ENCODE data around the gene CD79A.

Gene CD79A

DNA sequence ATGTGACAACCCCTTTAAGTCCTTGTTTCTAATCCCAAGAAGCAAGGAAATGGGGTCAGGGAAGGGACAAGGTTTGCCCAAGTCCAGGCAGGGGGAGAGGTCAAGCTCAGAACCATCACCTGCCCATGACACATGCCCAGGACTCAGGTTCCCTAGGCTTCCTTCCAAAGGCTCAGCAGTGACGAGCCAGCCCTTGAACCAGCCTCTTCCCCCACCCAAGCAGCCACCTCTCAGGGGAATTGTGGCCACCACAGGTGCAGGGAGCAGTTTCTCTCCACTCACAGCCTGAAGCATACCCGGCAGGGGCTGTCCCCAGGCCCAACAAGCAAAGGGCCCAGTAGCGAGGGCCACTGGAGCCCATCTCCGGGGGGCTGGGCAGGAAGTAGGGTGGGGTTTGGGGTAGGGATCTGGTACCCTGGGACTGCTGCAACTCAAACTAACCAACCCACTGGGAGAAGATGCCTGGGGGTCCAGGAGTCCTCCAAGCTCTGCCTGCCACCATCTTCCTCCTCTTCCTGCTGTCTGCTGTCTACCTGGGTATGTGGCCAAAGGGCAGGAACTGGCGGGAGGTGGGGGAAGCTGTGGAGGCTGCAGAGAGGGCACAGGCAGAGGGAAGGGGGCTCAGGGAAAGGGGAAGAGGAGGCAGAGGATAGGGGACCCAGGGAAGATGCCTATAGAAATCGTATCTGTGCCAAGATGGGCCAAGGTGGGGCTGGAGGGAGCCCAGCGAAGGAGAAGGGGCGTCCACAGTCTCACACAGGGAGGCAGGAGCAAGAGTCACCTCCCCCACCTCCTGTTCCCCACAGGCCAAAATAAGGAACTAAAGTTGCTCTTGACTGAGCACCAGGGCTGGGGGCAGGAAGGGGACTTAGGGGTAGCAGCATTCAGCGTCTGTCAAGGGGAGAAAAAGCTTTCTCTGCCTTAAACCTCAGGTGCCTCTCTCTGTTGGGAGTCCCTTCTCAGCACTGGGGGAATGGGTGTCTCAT lies at the start of gene CD79A:
TSS of gene CD79A (plus strand) at position 433 of the 986 bp plus-strand sequence. CDS start at position 459, 26 bp downstream.
- no peak for DNase-seq (ENCODE audit: low read depth)

DNA sequence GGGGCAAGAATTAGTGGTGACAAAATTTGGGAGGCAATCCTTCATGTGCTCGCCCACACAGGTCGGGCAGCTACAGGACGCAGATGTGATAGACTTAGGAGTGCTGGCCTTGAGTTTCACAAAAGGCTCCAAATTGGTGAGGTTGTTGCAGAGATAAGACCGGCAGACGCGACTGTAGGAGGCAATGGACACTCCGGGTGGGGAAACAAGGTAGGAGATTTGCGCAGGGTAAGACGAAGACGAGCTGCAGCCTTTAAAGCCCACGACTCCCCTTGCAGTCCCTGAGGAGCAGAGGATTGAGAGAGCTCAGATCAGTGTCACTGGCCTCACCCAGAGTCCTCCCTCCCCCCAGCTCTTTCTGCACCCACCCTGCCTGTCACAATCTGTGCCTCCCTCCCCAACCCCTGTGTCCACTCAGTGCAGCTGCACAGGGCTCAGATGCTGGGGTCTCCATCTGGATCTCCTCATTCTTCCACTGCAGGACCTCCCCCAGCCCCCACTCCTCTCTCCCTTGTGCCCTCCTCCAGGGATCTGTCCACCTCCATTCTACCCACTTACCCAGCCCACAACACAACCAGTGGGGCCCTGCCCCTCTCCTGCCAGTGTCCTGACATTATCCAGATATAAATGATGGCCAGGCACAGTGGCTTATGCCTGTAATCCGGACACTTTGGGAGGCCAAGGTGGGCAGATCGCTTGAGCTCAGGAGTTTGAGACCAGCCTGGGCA lies 38.9 kb upstream of the CD79A start:
- no peak for DNase-seq (ENCODE audit: low read depth)

DNA sequence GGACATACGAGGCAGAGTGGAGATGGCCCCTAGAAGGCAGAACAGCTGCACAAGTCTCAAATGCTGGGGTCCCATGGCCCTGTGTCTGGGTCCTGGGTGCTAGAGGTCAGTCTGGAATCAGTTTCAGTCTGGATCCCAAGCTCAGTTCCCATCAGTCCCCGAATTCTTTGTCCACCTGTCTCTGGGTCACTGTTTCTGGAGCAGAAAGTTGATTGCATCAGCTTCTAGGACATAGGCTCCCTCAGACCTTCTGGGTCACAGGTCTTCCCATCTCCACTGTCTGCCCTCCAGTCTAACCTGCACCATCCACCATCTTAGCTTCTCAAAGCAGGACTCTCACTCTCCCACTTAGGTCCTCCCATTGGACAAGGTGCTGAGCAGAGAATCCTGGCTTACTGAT lies 37.9 kb upstream of the CD79A start:
- DNase-seq (ENCODE audit: low read depth), result no peak

DNA sequence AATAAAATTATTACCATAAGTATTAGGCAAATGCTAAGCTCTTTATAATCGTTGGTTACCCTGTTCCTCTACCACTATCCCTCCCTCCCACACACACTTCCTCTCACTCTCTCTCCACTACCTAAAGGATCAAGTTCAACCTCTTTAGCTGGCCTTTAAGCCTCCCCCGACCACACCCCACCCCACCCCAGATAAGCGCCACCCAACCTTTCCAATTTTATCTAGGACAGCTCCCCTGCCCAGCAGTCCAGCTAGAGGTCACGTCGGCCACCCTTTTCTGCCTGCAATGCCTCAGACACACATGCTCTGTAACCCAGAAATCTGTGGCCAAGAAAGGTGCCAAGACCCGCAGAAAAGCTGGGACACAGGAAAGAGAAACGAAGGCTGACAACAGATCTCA lies 33.7 kb upstream of the CD79A start:
- DNase-seq (ENCODE audit: low read depth), result no peak

DNA sequence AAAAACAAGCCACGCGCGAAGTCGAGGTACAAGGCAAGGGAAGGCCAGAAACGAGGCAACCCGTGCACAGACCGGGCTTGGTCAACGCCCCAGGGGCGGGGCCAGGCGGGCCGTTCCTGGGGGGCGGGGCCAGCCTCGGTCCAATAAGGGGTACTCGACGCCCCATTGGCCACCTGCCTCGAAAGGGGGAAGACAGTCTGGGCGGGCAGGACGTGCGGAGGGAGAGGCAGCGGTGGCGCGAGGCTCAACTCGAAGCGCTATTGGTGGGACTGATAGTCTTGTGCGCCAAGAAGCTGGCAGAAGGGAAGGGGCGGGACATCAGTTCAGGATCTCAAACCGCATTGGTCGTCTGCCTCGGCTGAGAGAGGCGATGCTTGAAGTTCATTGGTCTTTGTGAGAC lies 32.5 kb upstream of the CD79A start, which contains the start of gene LYPD4:
TSS of gene LYPD4 (minus strand) at position 83 of the 400 bp plus-strand sequence. CDS start 5,398 bp downstream, outside the sequence.
- DNase-seq (ENCODE audit: low read depth), result no peak

DNA sequence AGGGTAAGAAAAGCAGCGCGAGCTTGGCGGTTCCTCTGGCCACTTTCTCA lies 32.3 kb upstream of the CD79A start, which contains the start of gene DMRTC2:
TSS of gene DMRTC2 (plus strand) at position 42 of the 50 bp plus-strand sequence. CDS start 2,387 bp downstream, outside the sequence.
- no peak for DNase-seq (ENCODE audit: low read depth)

DNA sequence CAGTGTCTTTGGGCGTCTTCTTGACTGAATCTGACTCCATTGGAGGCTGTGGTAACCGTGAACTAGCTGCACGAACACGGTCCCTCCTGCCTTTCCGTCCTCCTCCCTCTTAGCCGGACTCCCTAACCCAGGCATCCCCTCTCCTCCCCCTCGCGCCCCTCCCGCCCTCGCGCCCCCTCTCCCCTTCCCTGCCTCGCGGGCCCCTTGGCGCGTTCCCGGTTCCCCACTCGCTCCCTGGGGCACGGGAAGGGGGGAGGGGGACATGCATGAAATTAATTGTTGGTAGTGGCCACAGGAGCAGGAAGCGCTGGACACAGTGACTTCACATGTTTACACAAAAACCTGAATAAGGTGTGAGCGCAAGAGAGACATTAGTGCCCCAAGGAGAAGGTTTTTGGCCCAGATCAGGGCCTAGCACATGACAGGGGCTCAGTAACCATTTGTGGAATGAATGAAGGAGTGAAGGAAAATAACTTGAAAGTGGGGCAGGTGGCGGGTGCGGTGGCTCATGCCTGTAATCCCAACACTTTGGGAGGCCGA lies 32.0 kb upstream of the CD79A start:
- no peak for DNase-seq (ENCODE audit: low read depth)

DNA sequence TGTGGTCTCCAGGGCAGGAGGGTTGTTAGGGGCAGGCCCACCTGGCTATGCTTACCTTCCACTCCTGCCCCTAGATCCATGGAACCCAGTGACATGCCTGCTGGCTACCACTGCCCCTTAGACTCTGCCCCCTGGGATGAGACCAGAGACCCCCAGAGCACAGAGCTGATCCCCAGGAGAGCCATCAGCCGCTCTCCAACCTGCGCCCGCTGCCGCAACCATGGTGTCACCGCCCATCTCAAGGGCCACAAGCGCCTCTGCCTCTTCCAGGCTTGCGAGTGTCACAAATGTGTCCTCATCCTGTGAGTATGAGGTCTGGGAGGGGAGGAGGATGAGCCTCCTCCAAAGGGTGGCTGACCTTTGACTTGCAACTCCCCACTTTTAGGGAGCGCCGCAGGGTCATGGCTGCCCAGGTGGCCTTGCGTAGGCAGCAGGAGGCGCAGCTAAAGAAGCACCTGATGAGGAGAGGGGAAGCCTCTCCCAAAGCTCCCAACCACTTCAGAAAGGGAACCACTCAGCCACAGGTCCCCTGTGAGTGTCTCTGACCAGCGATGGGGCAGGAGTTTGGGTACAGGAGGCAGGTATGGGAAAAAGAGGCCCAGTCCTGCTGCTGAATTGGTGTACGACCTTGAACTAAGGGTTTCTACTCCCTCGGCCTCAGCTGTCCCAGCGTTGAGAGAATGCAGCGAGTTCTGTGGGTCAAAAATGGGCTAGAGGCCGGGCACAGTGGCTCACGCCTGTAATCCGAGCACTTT lies 29.6 kb upstream of the CD79A start:
- DNase-seq (ENCODE audit: low read depth), result no peak

DNA sequence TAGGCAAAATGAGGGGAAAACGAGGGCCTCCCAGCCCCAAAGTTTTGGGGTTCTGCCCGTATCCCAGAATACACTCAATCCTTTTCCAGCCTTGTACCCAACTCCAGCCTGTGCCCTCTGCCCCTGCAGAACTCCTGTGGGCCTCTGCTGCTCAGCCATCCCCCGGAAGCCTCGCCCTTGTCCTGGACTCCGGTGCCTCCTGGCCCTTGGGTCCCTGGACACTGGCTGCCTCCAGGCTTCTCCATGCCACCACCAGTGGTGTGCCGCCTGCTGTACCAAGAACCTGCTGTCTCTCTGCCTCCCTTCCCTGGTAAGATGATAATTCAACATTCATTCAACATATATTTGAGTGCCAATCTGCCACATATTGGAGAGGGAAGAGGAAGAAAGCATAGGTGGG lies 28.4 kb upstream of the CD79A start:
- no peak for DNase-seq (ENCODE audit: low read depth)

DNA sequence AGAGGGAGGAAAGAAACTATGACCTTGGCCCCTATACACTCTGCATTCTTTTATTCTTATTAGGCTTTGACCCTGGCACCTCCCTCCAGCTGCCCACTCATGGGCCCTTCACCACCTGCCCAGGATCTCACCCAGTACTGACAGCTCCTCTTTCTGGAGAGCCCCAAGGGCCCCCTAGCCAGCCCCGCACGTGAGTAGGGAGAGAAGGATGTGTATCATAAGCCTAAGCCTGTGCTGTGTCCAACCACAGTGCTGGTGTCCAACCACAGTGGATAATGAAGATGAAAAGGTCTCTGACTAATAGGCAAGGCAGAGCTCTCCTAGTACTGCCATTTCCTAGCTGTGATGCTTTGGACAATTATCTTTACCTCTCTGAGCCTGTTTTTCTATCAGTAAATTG lies 28.0 kb upstream of the CD79A start:
- DNase-seq (ENCODE audit: low read depth), result no peak

DNA sequence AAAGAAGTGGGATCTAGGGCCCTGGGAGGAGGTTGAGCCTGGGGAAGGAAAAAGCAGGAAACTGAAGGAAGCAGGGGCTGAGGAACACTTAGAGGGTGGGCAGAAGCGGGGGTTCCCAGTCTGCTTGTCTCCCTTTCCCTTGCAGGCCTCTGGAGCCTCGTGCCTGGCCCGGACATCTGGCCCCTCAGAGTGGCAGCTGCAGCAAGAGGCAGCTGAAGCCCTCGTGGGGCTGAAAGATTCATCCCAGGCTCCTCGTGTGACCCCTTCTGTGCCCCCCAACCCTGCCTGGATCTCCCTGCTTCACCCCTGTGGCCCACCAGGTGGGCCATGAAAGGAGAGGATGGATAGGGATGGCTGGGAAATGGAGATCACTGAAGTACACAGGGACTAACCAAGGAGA lies 26.7 kb upstream of the CD79A start:
- DNase-seq (ENCODE audit: low read depth), result no peak

DNA sequence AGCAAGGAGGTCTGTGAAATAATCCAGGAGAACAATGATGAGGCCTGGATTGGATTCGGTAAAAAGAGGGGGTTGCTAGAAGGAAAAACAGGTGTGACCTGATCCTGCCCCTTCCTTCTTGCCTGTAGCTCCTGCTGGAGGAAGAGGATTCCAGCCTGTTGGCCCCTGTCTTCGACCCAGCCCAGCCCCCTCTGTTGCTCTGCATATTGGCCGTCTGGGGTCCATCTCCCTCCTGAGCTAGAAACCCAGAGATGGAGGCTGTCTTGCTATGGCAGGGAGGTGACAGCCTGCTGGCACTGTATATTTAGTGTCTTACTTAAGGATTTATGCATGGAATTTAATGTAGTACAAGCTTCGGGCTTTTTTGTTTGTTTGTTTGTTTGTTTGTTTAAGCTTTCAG lies 25.6 kb upstream of the CD79A start:
- DNase-seq (ENCODE audit: low read depth), result no peak

DNA sequence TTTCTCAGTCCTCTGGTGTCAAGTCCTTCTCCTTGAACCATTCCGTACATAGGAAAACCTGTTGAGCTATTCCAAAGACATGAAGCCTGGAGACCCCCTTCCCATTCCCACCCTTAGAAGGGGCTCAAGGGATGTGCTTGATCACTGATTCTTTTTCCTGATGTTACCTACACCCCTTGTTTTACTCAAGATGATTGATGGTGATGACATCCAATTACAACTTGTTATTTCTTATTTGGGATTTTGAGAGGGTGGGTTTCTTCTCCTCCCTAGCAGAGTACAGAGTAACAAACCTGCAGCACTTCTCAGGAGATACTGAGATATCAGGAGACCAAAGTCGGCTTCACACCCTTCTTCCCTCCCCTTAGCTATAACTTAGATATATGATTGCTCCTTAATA lies 23.7 kb upstream of the CD79A start:
- no peak for DNase-seq (ENCODE audit: low read depth)

DNA sequence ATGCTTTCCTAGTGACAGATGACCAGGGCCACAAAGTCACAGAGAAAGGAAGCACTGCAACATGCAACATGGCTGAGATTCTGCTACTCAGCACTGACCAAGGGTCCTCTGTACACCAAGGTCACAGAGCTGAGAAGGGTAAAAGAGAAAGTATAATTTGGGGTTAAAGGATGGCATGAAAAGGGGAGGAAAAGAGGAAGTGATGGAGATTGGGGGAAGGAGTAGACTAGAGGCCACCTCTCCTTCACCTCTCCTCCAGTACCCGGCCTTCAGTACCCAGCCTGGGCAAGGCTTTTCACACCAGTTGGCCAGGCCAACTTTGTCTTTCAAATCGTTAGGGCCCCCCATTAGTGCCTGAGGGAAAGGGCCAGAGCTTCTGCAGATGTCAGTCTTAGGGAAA lies 23.3 kb upstream of the CD79A start:
- no peak for DNase-seq (ENCODE audit: low read depth)

DNA sequence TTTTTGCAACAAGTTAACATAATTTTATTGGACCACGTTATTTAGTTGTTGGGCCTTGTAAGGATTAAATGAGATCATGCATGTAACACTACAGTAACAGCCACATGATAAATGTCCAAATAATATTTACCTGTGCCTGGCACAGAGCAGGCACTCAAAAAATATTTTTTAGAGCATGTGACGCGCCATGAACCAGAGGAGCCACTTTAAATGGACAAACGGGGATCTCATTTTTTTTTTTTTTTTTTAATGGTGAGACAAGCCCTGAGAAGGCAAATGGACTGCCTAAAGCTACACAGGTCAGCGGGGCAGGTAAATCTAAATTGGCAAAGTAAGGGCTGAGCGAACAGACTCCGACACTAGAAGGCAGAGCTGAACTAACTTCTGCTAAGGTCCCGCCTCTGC lies 17.9 kb upstream of the CD79A start:
- DNase-seq (ENCODE audit: low read depth), result no peak

DNA sequence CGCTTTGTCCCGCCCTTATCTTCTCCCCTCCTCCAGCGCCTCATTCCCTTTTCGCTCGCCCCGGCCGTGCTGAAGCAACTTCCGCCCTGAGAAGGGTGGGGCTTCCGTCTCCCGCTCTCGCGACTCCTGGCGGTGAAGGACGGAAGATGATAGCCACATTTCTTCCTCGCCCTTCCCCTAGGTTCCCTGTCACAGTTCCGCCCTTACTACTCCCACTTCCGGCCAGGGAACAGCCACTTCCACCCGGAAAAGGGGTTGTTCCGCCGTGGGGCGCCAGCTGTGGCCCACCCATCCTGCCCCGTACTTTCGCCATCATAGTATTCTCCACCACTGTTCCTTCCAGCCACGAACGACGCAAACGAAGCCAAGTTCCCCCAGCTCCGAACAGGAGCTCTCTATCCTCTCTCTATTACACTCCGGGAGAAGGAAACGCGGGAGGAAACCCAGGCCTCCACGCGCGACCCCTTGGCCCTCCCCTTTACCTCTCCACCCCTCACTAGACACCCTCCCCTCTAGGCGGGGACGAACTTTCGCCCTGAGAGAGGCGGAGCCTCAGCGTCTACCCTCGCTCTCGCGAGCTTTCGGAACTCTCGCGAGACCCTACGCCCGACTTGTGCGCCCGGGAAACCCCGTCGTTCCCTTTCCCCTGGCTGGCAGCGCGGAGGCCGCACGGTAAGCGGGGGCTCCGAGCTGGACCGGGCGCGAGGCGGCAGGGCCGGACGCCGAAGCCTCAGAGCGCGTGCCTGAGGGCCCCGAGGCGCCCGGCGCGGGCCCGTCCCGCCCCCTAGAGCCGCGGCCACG lies 17.3 kb upstream of the CD79A start, which contains the start of gene RPS19:
TSS of gene RPS19 (plus strand) at position 638 of the 801 bp plus-strand sequence. CDS start 520 bp downstream, outside the sequence.
- peak; percentile 96 for DNase-seq (ENCODE audit: low read depth)

DNA sequence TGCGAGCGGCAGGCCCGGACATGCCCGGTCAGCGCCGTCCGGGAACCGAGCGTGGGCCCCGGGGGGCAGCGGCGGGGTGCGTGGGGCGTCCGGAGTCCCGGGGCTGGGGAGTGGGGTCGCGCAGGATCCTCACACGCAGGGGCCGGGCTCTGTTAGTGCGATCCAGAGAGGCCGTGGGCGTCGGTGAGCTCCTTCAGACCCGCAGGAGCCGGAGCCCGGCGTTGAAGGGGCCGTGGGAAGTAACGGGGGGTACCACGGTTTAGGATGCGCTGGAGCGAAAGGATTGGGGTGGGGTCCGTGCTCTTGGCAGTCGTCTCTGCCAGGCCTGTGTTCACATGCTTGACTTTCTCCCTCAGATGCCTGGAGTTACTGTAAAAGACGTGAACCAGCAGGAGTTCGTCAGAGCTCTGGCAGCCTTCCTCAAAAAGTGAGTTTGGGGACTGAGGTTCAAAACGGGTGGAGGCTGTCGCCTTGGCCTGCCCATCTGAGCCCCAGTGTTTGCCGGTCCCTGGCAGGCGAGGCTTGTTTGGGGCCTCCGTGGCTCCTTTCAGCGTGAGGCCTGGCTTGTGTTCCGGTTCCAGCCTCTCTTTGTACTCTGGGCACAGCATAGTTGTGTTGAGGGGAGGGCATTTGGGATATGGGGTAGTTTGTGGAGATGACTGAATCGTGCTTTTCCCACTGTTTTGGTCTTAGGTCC lies 16.5 kb upstream of the CD79A start:
- DNase-seq (ENCODE audit: low read depth), result peak; percentile 20

DNA sequence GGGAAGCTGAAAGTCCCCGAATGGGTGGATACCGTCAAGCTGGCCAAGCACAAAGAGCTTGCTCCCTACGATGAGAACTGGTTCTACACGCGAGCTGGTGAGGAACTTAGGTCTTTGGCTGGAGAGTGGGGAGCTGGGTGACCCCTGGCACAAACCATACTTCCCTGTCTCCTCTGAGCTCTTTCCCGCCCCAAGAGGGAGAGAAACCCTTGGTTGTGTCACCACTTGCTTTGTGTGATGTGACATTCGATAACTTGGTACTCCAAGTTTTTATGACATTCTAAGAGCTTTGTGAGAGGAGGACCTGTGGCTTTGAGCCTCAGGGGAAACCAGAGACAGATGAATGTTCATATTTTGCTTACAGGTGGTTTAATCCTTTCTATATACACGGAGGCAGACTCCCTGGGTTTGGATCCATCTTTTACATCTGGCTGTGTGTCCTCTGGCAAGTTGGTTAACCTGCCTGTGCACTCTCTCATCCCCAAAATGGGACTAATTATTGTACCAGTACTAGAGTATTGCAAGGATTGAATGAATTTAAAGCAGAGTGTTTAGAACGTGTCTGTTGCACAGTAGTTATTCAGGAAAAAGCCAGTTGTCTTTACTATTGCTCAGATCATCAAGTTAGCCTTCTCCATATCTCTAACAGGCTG lies 15.8 kb upstream of the CD79A start:
- no peak for DNase-seq (ENCODE audit: low read depth)

DNA sequence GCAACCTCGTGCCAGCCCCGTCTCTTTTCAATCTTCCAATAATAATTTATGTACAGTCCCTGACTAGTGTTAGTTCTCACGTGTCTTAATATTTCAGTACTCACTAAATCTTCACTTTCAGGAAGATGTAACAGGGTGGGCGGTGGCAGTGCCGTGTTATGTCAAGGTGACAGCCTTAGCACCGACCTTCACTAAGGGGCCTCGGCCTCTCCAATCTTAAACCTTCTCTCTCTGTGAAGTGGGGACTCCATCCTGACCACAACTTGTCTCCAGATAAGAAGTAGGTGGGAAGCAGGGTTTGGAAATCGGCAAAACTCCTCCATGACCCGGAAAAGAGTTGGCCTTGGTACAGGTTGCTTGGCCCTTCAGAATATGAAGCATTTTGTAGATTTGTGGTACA lies 15.2 kb upstream of the CD79A start:
- DNase-seq (ENCODE audit: low read depth), result no peak

DNA sequence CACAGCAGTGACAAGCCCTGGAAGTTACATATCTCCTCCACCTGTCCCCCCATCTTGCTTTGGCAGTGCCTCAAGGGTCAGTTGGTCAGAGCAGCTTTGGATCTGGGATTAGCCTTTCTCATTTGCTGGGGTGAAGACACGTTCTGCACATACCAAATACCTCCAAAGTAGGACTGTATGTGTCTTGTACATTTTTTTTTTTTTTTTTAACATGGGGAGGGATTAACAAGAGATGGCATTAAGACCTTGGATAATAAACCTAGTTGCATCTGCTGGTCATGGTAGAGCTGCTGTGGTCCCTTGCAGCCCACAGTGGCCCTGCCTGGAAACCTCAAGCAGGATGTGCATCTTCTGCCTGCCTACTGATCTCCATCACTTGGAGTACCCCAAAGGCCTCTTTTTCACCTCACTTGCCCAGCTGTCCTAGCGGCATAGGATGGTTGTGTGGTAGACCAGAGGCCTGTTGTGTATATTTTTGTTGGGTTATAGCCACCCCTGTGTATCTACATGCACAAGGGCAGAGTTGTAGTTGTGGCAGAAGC lies 14.6 kb upstream of the CD79A start:
- DNase-seq (ENCODE audit: low read depth), result no peak
